H1 (cell line): Measurements from ENCODE around the gene LCN12. TPM values are rescaled to one million over a fixed set of nuclear protein-coding genes. Genes with fewer than 3 reads are reported as not detected.

Experiments used
- BACH1 ChIP-seq: IDR thresholded peaks from 2 replicates; pipeline ENCODE4 v1.6.1; 2012; ENCODE audit warnings: low read length, improper control_type of control experiment
- HDAC6 ChIP-seq: IDR thresholded peaks from one replicate; pipeline ENCODE4 v1.7.1; 2012; ENCODE audit warnings: low read depth, mild to moderate bottlenecking, inconsistent platforms, low read length, moderate library complexity
- JUND ChIP-seq: IDR thresholded peaks from 2 replicates; pipeline ENCODE4 v1.6.1; 2011; ENCODE audit warnings: mild to moderate bottlenecking, improper control_type of control experiment, low read length
- SIN3A ChIP-seq, 2 experiments: IDR thresholded peaks in 1 of 2; conservative IDR thresholded peaks in 1 of 2; 2 replicates each; pipeline ENCODE4 v1.6.1; 2011 to 2012; ENCODE audit warnings: low read length in 2 of 2, improper control_type of control experiment in 1 of 2, low read depth in 1 of 2, mild to moderate bottlenecking in 1 of 2
- polyA plus RNA-seq, 7 experiments: library from polyadenylated mRNA; depleted of rRNA in 3 of 7; stranded (reverse) in 5 of 7; unstranded in 2 of 7; fragments of >200 nt in 5 of 7; fragments of 200-250 nt in 2 of 7; gene quantifications; 1 replicate in 5 of 7; 2 replicates in 1 of 7; 4 replicates in 1 of 7; pipeline versions ENCODE4 v1.2.1 to v1.2.3, GENCODE V29; 2011 to 2013; ENCODE audit warnings: missing spikeins in 2 of 7, mixed read lengths in 2 of 7
- total RNA-seq: library from RNA; stranded (reverse); fragmentation: NEBNext Ultra II Directional; extraction: Animal tissue kit (Norgen Biotek cat#: 25700); gene quantifications from 2 replicates; pipeline ENCODE4 v1.2.1, GENCODE V29; 2021

LCN12 gene
- total and polyA plus RNA-seq, 2 of the 8 experiments (the other 6 are each of a cell fraction or from before 2014, with no cell fraction given): 1.1 to 1.7 TPM

GRCh38 chr9:136972335-136972734, 20.3 kb downstream of the LCN12 start (continued):
- TF ChIP-seq SIN3A (conservative IDR thresholded peaks at IDR 0.05 in 1 of 2, IDR thresholded peaks at IDR 0.05 in 1 of 2; ENCODE audit: low read depth in 1 of 2, low read length in 2 of 2): no peak
- TF ChIP-seq HDAC6: no peak
- TF ChIP-seq JUND: no peak
- no peak for TF ChIP-seq BACH1
